Measurements from ENCODE around the gene ITGB8. TPM values are rescaled to one million over a fixed set of nuclear protein-coding genes. Genes with fewer than 3 reads are reported as not detected.

Gene ITGB8
- total RNA-seq, 5 donors from 2014 or later (not counting 1 experiment from before 2014, with no cell fraction given) = 0.08 to 0.29 (median 0.16) TPM

Other genes with a start within 250 kb of the ITGB8 start
- under 1 TPM; 0.19 to 0.50 (median 0.39) TPM for gene MACC1, start 113.5 kb upstream of the ITGB8 start, total RNA-seq